Measurements from ENCODE around the gene ALPL. TPM values are rescaled to one million over a fixed set of nuclear protein-coding genes. Genes with fewer than 3 reads are reported as not detected.

ALPL gene
- total RNA-seq, 1 experiment from 2014 or later, result 84.8 TPM

GRCh38 chr1:21510885-21511578 is 1.8 kb downstream of the ALPL start:
- Histone ChIP-seq H3K23ac (ENCODE audit: insufficient read length, low read depth, low read length) (no peak overlapping the region), H4K5ac (ENCODE audit: insufficient read length, low read depth, low read length) (no peak overlapping the region), H2BK20ac (ENCODE audit: low read depth, low read length, poor library complexity, severe bottlenecking) (no peak overlapping the region), H4K20me1 (ENCODE audit: control insufficient read depth, insufficient read depth, insufficient read length) (no peaks in the 10 kb centered on the region), H3K23me2 (ENCODE audit: insufficient read length, low read depth, low read length, poor library complexity, severe bottlenecking) (peaks cover 11% of the 10 kb centered on the region), H3K4ac (ENCODE audit: low read depth, low read length) (no peak overlapping the region), H2AK5ac (ENCODE audit: insufficient read length, low read length) (no peak overlapping the region), H3K9me3 (ENCODE audit: control insufficient read depth, low read depth, low read length) (no peaks in the 10 kb centered on the region), H2BK15ac (ENCODE audit: low read depth, low read length) (no peak overlapping the region), H3K56ac (ENCODE audit: insufficient read length, low read depth, low read length) (no peak overlapping the region), H3K14ac (ENCODE audit: insufficient read depth, low read length) (no peak overlapping the region), H4K91ac (ENCODE audit: insufficient read length, low read depth, low read length) (no peak overlapping the region), H3T11ph (ENCODE audit: low read length) (no peak overlapping the region), H2AFZ (ENCODE audit: low read length) (no peak overlapping the region), H3K27me3 (ENCODE audit: insufficient read depth, low read length) (peaks cover 3% of the 10 kb centered on the region; the same call in 1 of the 2 replicates), H2BK12ac (ENCODE audit: insufficient read length, low read depth, low read length) (no peak overlapping the region), H3K18ac (ENCODE audit: insufficient read length, low read depth, low read length) (no peak overlapping the region), H3K27ac (ENCODE audit: insufficient read length, low read depth, low read length) (no peak overlapping the region), H3K4me2 (ENCODE audit: insufficient read depth, insufficient read length, low read length) (no peak overlapping the region), H4K8ac (replicated peaks; ENCODE audit: insufficient read length, low read depth, low read length) (no peak overlapping the region), H3K4me1 (ENCODE audit: insufficient read depth, low read length) (0 out of 2 replicates have a peak, but pooled peaks cover 2% of the 10 kb centered on the region), H2BK5ac (ENCODE audit: insufficient read length, low read length) (no peak overlapping the region), H3K79me1 (ENCODE audit: insufficient read depth, low read depth, low read length, poor library complexity, severe bottlenecking) (no peaks in the 10 kb centered on the region), H2BK120ac (ENCODE audit: low read depth, low read length, poor library complexity, severe bottlenecking) (no peak overlapping the region), H3K9ac (ENCODE audit: extremely low read depth, insufficient read length, low read length) (no peak overlapping the region), H3K79me2 (ENCODE audit: insufficient read depth, low read length) (peaks cover 7% of the 10 kb centered on the region; the same call in 1 of the 2 replicates)
- Mint-ChIP-seq H3K27ac (peak overlapping the region in 2 of 3 experiments; percentile 44 to 94; a peak in 4 of 7 replicates), H3K4me1 (peaks cover 30 to 36% of the 10 kb centered on the region in 2 experiments), H3K27me3 (ENCODE audit: low read depth) (peaks cover 25% of the 10 kb centered on the region), H3K4me3 (peak overlapping the region; percentile 71 to 84), H3K9me3 (no peaks in the 10 kb centered on the region; a peak in 1 of 5 replicates), H3K36me3 (ENCODE audit: insufficient read depth in 1 of 3, low read depth in 3 of 3) (peaks cover 0 to 14% (median 11%) of the 10 kb centered on the region in 3 experiments; a peak in 4 of 7 replicates)
- TF ChIP-seq CTCF (conservative IDR thresholded peaks at IDR 0.05), result peak; percentile 37; the same call in 1 of the 3 replicates
- no peak for DNase-seq
- WGBS (ENCODE audit: extremely low coverage, insufficient read length, low lambda C conversion rate), result no CpG with 5 or more reads among the region's 9 CpGs
